AG20443 (cell line): ENCODE results near the gene PYGB.
A peak's percentile ranks its signal among the peaks of the same experiment; 100 is the strongest.

ENCODE experiments used
- DNase-seq: peaks from one replicate; pipeline ENCODE4 v3.0.0; 2012; ENCODE audit warnings: low spot score, mixed read lengths

PYGB gene

DNA sequence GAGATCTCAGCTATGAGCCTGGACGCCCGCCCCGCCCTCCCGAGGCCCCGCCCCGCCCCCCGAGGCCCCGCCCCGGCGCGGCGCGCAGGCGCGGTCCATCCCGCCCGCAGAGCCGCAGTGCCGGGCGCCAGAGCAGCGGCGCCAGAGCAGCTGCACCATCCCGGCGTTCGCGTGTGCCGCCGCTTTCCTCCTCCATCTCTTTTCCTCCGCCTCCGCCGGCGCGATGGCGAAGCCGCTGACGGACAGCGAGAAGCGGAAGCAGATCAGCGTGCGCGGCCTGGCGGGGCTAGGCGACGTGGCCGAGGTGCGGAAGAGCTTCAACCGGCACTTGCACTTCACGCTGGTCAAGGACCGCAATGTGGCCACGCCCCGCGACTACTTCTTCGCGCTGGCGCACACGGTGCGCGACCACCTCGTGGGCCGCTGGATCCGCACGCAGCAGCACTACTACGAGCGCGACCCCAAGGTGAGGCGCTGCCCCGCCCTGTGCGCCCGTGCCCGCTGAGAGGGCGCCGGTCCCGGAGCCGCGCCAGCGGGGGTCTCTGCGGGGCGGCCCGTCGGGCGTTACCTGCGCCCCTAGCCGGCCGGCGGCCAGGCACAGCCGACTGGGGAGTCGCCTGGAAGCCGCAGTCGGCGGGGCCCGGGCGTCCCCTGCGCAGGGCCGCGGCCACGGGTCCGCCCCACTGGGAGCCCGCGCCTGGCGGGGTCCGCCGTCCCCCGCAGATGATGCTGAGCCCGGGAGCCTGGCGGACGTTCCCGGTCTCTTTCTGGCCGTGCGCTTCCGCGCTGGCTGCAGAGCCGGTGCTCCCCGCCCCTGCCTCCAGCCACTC is at the start of gene PYGB:
PYGB (plus strand) TSS at position 130 of the 830 bp plus-strand sequence; CDS start at position 224, 94 bp downstream.
- peak; percentile 99 for DNase-seq

- DNase-seq = peak; percentile 40
Observed at GRCh38 chr20:25198663-25199383, 49.1 kb upstream of the PYGB start.

DNA sequence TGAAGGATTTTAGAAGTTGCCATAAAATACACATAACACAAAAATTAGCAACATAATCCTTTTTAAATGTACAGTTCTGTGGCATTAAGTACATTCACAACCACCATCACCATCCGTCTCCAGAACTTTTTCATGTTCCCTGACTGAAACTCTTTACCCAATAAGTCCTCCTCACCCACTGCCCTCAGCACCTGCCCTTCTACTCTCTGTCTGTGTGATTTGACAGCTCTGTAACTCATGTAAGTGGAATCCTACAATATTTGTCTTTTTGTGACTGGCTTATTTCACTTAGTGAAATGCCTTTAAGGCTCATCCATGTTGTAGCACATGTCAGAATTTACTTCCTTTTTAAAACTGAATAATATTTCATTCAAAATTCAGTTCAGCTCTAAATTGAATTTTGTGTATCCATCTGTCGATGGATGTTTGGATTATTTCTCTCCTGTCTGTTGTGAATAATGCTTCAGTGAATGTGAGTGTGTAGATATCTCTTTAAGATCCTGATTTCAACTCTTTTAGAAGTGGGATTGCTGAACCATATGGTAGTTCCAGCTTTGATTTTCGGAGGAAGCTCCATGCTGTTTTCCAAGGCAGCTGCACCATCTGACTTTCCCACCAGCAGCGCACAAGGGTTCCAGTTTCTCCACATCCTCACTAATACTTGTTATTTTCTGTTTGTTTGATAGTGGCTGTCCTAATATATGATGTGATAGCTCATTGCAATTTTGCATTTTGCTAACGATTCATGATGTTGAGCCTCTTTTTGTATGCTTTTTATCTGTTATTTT is 48.2 kb upstream of the PYGB start:
- no peak for DNase-seq

DNA sequence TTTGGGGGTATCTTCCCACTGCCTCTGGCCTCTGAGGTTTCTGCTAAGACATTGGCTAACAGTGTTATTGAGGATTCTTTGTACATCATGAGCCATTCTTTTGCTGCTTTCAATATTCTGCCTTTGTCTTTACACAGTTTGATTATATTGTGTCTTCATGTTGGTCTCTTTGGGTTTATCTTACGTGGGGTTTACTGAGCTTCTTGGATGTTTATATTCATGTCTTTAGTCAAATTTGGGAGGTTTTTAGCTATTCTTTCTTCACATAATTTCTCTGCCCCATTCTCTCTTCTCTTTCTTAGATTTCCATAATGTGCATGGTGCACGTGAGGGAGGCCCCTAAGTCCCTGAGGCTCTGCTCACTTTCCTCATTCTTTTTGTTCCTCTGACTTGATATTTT is 44.8 kb upstream of the PYGB start:
- no peak for DNase-seq

- no peak for DNase-seq
Observed at GRCh38 chr20:25203871-25204320, 44.0 kb upstream of the PYGB start.

- DNase-seq = no peak
Observed at GRCh38 chr20:25204550-25205276, 43.2 kb upstream of the PYGB start.

- no peak for DNase-seq
Observed at GRCh38 chr20:25205277-25206062, 42.4 kb upstream of the PYGB start.

- DNase-seq = no peak
Observed at GRCh38 chr20:25206063-25206403, 41.9 kb upstream of the PYGB start.

- DNase-seq = no peak
Observed at GRCh38 chr20:25206548-25206947, 41.3 kb upstream of the PYGB start.

GRCh38 chr20:25207149-25207959 is 40.5 kb upstream of the PYGB start:
- DNase-seq = no peak

DNA sequence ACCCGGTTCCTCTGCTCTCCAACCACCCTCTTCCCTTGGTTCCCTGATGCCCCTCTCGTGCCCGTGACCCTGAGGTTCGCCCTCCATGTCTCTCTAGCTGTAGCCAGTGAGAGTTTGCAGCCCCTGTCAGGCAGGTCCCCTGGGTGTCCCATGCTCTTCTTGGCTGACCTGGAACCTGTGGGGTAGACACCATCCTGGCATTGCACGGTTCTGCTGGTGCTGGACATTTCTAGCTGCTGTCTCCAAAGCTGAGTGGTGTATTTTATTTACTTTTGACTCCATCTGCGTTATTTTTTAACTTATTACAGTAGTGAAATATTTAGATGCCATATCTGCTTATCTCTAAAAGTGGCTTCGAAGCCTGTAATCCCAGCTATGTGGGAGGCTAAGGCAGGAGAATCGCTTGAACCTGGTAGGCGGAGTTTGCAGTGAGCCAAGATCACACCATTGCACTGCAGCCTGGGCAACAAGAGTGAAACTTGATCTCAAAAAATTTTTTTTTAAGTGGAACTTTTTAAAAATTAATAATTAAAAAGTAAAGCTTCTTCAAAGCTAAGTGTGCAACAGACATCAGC is 39.8 kb upstream of the PYGB start:
- no peak for DNase-seq

DNA sequence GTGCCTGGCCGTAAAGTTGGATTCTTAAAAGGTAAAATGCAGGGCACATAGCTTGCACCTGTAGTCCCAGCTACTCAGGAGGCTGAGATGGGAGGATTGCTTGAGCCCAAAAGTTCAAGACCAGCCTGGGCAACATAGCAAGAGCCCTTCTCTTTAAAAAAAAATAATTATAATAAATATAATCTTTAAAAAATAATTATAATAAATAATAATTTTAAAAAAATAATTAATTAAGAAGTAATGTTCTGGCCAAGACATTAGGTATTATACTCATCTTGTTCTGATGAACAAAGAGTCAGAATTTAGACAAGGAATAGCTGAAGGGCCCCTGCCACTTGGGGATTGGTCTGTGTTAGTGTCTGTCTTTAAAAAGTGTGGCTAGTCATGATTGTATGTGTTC is 38.5 kb upstream of the PYGB start:
- DNase-seq = no peak

- DNase-seq = no peak
Observed at GRCh38 chr20:25209911-25210310, 38.0 kb upstream of the PYGB start.

- DNase-seq = no peak
Observed at GRCh38 chr20:25211273-25211672, 36.6 kb upstream of the PYGB start.

DNA sequence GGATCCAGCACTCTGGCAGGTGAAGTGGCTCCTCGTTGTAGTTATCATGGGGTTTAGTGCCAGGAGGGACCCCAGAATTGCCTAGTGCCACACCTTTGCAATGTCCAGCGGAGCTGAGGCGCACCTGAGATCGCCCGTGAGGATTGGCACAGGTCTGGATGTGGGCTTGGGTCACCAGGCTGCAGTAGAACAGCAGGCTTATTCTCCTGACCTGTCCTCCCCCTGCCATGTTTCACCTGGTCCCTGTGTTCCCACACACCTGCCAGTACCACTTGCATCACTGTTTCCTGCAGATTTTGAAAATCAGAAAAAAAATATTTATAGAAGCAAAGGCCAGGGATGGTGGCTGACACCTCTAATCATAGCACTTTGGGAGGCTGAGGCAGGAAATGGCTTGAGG is 35.6 kb upstream of the PYGB start:
- no peak for DNase-seq

- no peak for DNase-seq
Observed at GRCh38 chr20:25213566-25214425, 34.1 kb upstream of the PYGB start.

GRCh38 chr20:25214426-25214790 is 33.5 kb upstream of the PYGB start:
- no peak for DNase-seq

- DNase-seq = no peak
Observed at GRCh38 chr20:25214819-25215218, 33.1 kb upstream of the PYGB start.

GRCh38 chr20:25215521-25215920 is 32.4 kb upstream of the PYGB start:
- no peak for DNase-seq
